Mesothelial cell of epicardium (in vitro differentiated cells): ENCODE results near the gene TTF1. TPM values are rescaled to one million over a fixed set of nuclear protein-coding genes. Genes with fewer than 3 reads are reported as not detected.

Experiments used
- DNase-seq, 2 experiments: peaks; one replicate each; pipeline ENCODE4 v3.0.0; 2021; ENCODE audit warnings: low spot score in 2 of 2; ENCODE audit not compliant: unreplicated experiment in 2 of 2
- H3K27ac Mint-ChIP-seq: 2 replicates; pipeline ENCODE4 v1.8.0; 2021; ENCODE audit warnings: mixed read lengths
- H3K27me3 Mint-ChIP-seq: 2 replicates; pipeline ENCODE4 v1.8.0; 2021; ENCODE audit warnings: low read depth, mixed read lengths
- H3K36me3 Mint-ChIP-seq: 2 replicates; pipeline ENCODE4 v1.8.0; 2021; ENCODE audit warnings: mixed read lengths
- H3K4me1 Mint-ChIP-seq: 2 replicates; pipeline ENCODE4 v1.8.0; 2021; ENCODE audit warnings: mixed read lengths
- H3K4me3 Mint-ChIP-seq: 2 replicates; pipeline ENCODE4 v1.8.0; 2021; ENCODE audit warnings: mild to moderate bottlenecking, moderate library complexity, mixed read lengths
- H3K9me3 Mint-ChIP-seq: 2 replicates; pipeline ENCODE4 v1.8.0; 2021; ENCODE audit warnings: mixed read lengths
- total RNA-seq: library from RNA; stranded (reverse); gene quantifications from 3 replicates; pipeline ENCODE4 v1.2.1, GENCODE V29; 2021
- TF ChIP-seq, protein P1 (sequence below): fragments of 200-600 bp; sonication (generic); IDR thresholded peaks from one replicate; pipeline ENCODE4 v1.5.0; 2021; ENCODE audit warnings: antibody characterized with exemption; ENCODE audit not compliant: unreplicated experiment

Gene TTF1
- total RNA-seq, 1 donor from 2014 or later = 14.1 TPM

DNA sequence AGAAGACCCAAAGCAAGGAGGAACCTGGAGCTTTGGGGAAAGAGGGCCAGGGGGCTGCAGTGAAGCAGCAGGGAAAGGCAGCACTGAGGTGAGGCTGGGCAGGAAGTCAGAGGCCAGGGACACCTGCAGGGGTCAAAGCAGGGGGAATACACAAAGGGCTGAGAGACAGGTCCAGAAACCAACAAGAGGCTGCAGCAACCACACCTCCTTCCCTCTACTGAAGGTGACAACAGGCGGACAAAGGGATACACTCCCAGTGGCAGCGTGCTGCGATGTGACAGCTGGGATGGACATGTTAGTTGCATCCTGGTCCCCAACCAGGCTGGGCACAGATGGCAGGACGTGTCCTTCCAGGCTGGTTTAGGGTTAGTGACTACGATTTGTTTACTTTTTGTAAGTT lies 15.9 kb upstream of the TTF1 start:
- Mint-ChIP-seq H3K9me3 (no peaks in the 10 kb centered on the region), H3K27me3 (peaks cover 91% of the 10 kb centered on the region), H3K4me1 (no peaks in the 10 kb centered on the region), H3K36me3 (no peaks in the 10 kb centered on the region), H3K4me3 (no peak overlapping the region), H3K27ac (no peak overlapping the region)
- TF ChIP-seq, protein P1, sequence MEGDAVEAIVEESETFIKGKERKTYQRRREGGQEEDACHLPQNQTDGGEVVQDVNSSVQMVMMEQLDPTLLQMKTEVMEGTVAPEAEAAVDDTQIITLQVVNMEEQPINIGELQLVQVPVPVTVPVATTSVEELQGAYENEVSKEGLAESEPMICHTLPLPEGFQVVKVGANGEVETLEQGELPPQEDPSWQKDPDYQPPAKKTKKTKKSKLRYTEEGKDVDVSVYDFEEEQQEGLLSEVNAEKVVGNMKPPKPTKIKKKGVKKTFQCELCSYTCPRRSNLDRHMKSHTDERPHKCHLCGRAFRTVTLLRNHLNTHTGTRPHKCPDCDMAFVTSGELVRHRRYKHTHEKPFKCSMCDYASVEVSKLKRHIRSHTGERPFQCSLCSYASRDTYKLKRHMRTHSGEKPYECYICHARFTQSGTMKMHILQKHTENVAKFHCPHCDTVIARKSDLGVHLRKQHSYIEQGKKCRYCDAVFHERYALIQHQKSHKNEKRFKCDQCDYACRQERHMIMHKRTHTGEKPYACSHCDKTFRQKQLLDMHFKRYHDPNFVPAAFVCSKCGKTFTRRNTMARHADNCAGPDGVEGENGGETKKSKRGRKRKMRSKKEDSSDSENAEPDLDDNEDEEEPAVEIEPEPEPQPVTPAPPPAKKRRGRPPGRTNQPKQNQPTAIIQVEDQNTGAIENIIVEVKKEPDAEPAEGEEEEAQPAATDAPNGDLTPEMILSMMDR = no peak
- DNase-seq = no peak

DNA sequence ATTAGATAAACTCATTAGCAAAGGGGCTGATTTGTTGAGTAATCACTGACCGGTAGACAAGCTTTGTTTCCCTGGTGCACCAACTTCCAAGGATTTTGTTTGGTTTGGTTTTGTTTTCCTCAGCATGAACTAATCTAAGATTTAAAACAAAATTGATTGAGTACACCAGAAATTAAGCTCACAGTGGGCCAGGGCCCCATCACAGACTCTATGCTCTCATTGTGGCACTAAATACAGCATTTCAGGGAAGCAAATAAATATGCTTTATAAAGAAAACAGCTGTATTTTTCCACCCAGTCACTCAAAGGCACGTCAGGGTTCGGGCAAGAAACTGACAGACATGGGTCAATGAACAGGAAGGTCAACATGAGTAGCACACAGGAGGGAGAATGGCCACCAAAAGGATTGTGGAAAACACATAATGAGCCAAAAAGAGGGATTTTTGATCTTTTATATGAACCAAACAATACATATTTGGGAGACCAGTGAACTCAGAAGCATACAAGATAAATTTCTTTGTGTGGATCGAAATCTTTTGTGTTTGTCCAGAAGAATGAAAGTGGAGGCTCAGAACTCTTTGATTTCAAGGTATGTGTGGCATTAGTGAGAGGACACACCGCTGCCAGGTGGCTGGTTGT lies 12.2 kb upstream of the TTF1 start:
- TF ChIP-seq, protein P1 = no peak
- H3K27ac Mint-ChIP-seq = no peak overlapping the region
- peaks cover 90% of the 10 kb centered on the region for H3K27me3 Mint-ChIP-seq
- H3K36me3 Mint-ChIP-seq = no peaks in the 10 kb centered on the region
- no peak for DNase-seq
- no peaks in the 10 kb centered on the region for H3K4me1 Mint-ChIP-seq
- no peak overlapping the region for H3K4me3 Mint-ChIP-seq
- no peaks in the 10 kb centered on the region for H3K9me3 Mint-ChIP-seq

DNA sequence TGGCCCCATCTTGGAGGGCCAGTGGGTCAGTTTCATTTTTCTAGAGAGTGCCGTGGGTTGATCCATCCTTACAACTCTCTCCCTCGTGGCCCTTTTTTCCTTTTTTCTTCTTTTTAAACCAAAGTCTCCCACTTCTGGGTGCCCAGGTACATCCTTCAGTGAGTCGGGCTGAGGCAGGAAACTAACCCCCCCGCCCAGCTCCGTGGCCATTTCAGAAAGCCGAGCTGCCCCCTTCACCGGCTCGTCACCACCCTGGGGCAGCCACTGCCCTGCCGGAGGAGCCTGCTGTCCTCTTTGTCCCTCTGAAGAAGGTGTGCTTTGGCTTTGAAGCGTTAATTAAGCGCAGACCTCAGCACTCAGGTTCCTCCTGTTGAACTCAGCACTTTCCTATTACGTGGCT lies 8.5 kb upstream of the TTF1 start:
- H3K4me3 Mint-ChIP-seq = no peak overlapping the region
- no peak for DNase-seq
- peaks cover 5% of the 10 kb centered on the region for H3K4me1 Mint-ChIP-seq
- no peaks in the 10 kb centered on the region for H3K36me3 Mint-ChIP-seq
- no peak overlapping the region for H3K27ac Mint-ChIP-seq
- H3K9me3 Mint-ChIP-seq = no peaks in the 10 kb centered on the region
- TF ChIP-seq, protein P1 = no peak
- peaks cover 95% of the 10 kb centered on the region for H3K27me3 Mint-ChIP-seq

DNA sequence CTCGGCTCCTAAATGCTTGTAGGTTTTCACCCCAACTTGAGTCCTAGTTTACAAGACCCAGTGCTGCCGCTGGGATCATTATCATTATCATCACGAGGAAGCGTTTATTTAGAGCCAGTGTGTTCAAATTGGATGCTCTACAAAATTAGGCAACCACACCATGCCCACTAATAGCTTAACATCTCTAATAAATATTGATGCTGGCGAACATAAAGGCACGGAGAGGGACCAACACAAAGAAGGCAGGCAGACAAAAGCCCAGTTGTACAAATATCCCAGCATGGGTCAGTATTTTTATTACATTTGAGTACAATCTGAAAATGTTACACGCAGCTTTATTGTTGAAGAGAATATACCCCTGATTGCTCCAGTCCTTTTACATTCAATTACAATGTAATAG lies 8.1 kb upstream of the TTF1 start:
- peaks cover 5% of the 10 kb centered on the region for H3K4me1 Mint-ChIP-seq
- no peaks in the 10 kb centered on the region for H3K9me3 Mint-ChIP-seq
- no peak overlapping the region for H3K27ac Mint-ChIP-seq
- DNase-seq = no peak
- H3K27me3 Mint-ChIP-seq = peaks cover 92% of the 10 kb centered on the region
- TF ChIP-seq, protein P1 = no peak
- H3K36me3 Mint-ChIP-seq = no peaks in the 10 kb centered on the region
- H3K4me3 Mint-ChIP-seq = no peak overlapping the region

DNA sequence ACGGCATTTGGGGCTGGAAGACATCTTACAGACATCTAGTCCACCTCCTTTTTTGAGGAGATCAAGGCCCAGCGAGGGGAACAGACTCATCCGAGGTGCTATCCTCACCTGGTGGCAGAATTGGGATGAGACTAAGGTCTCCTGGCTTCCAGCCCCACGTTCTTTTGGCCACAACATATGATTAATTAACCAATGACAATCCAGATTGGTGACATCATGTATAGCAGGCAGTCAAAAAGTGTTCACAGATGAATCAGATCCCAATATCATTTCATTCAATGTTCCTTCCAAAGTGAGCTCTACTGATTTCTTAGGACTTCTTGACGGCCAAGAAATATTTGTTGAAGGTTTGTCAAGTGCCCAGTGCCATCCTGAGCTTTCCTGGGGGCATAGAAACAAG lies 7.3 kb upstream of the TTF1 start:
- Mint-ChIP-seq H3K36me3 (no peaks in the 10 kb centered on the region), H3K27ac (no peak overlapping the region), H3K9me3 (no peaks in the 10 kb centered on the region), H3K4me1 (peaks cover 5% of the 10 kb centered on the region), H3K4me3 (no peak overlapping the region), H3K27me3 (peaks cover 92% of the 10 kb centered on the region)
- TF ChIP-seq, protein P1 = no peak
- DNase-seq = no peak

DNA sequence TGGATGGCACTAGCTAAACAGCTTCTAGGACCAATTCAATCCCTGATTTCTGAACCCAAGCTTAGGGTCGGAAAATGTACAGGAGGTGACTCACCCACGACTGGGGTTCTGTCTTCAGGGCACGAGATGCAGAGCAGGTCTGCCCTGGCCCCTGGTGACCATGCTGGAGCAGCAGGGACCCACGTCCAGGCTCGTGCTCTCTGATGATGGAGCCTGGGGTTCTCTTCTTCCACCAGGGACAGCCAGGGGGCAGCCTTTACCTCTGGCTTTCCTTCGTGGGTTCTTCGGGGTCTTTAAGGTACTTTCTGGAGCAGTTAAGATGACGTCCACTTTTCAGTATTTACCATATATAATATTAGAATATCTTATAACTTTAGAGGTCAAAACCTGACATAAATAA lies 5.4 kb upstream of the TTF1 start:
- peaks cover 5% of the 10 kb centered on the region for H3K4me1 Mint-ChIP-seq
- TF ChIP-seq, protein P1 = no peak
- H3K36me3 Mint-ChIP-seq = no peaks in the 10 kb centered on the region
- DNase-seq = no peak
- no peak overlapping the region for H3K4me3 Mint-ChIP-seq
- H3K27me3 Mint-ChIP-seq = peaks cover 82% of the 10 kb centered on the region
- no peaks in the 10 kb centered on the region for H3K9me3 Mint-ChIP-seq
- H3K27ac Mint-ChIP-seq = no peak overlapping the region
